Suppressor macrophage treated with lipopolysaccharide for 4 hours (primary cell): ENCODE measurements around the gene TPD52L1.

ENCODE experiments used
- DNase-seq: peaks from one replicate; pipeline ENCODE4 v3.0.0-alpha.2; 2020

The TPD52L1 gene

DNA sequence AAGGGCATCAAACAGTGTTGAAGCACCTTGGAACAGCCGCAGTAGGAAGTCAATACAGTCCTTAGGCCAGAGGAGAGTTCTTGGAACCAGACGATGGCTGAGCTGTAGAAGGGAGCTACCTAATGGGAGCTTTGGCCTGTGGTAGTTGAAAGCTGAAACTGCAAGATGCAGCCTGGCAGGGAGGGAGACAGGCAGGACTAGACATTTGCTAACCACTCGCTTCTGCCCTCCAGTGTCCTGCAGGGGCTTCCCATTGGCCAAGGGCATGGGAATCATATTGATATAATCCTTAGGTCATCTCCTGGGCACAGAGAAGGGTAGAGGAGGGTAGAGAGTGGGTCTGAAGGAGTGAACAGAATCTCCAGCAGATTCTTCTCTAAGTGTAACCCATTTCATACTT lies 60.4 kb downstream of the TPD52L1 start:
- DNase-seq = no peak

DNA sequence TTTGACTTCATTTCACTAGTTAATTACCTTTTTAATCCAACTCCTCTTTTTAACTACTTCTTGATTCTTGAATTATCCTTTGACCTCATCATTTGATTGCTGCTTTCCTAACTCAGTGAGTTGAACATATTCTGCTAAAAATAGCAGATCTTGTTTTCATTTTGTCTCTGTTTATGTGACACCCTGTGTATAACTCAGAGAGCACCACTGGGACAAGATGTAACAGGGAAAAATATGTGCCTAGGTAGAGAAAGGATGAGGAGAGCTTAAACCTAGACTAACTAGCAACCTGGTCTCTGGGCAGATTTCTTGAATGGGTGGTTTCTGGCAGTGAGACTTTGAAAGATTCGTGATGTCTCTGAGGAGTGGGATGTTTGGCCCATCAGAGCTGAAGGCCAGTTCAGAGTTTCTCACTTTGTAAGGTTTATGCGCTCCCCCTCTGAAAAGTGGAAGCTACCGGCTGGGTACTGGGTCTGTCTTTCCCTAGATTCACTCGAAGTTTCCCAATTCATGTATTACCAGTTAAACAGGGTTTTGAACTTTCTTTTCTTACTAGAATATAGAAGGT lies 61.8 kb downstream of the TPD52L1 start:
- no peak for DNase-seq

DNA sequence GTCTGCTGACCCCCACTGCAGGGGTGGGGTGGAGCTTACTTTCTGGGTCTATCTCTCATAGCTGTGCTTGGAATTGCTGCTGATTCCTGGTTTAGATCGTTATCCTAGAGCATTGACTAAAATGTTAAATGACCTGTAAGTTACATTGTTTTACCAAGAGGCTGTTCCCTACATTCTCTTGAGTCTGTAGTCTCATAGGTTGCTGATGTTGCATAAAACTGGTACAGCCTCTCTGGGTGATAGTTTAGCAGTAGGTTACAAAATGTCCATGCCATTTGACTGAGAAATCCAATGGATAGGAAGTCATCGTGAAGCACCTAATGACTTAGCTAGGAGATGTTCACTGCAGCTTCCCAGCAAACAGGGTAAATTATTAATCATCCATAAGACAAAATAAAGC lies 62.4 kb downstream of the TPD52L1 start:
- no peak for DNase-seq

DNA sequence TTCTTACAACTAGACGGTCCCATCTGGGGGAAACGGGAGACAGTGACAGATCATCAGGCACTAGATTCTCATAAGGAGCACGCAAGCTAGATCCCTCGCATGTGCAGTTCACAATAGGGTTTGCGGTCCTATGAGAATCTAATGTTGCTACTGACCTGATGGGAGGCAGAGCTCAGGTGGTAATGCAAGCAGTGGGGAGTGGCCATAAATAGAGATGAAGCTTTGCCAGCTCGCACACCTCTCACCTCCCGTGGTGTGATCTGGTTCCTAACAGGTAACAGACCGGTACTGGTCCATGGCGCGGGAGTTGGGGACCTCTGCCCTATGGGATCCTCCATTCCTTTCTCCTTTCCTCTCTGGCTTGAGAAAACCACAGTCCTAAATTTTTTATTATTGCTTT lies 63.8 kb downstream of the TPD52L1 start:
- no peak for DNase-seq

DNA sequence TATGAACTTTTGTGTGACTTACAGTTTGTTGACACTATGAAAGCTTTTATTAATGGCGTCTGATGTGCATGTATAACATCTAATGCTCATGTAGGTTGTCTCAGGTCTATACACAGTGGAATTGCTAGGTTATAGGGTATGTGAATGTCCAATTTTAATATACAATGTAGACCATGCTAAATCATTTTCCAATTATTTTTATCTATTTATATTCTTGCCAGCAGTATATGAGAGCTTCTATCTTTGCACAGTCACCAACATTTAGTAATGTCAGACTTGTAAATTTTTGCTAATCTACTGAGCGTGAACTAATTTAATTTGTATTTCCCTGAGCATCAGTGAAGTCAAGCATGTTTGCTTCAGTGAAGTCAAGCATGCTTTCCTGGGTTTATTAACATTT lies 64.4 kb downstream of the TPD52L1 start:
- no peak for DNase-seq

DNA sequence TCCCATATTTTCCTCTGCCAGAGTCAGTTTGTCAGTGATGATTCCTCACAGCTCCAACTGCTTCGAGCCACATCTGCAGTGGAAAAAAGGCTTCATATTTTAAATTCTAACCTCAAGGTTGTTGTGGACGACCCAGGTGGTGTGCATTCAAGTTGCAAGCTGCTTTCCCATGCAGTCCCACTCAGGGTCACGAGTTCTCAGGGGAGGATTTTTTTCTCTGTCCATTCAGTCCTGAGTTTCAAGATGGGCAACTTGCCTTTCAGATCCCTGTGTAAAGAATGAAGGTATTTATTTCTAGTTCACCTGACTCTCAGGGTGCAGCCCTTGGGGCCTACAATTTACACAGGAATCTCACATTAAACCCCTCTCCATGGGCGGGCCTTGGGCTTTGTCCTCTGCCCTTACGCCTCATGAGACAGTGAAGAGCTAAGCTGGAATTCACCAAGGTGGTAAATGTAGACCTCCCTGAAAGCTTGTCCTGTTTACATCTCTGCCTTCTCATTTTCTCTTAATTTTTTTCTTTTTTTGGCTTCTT lies 65.9 kb downstream of the TPD52L1 start:
- no peak for DNase-seq

DNA sequence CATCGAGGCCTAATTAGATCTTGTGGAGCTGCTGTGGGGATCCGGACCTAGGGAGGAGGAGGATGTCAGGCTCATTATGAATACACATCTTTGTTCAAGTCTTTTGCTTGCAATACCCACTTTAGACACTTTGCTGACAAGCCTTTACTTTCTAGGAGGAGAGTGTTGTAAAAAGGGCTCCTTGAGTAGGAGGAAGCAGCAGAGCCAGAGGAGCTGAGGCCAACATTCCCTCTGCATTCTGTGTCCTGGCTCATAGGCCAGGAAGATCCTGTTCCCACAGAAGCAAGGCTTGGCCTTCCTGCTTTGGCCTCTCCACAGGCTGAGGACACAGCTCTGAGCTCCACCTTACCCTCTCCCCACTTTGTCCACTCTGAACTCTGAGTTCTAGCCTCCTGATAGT lies 67.1 kb downstream of the TPD52L1 start:
- DNase-seq = no peak

DNA sequence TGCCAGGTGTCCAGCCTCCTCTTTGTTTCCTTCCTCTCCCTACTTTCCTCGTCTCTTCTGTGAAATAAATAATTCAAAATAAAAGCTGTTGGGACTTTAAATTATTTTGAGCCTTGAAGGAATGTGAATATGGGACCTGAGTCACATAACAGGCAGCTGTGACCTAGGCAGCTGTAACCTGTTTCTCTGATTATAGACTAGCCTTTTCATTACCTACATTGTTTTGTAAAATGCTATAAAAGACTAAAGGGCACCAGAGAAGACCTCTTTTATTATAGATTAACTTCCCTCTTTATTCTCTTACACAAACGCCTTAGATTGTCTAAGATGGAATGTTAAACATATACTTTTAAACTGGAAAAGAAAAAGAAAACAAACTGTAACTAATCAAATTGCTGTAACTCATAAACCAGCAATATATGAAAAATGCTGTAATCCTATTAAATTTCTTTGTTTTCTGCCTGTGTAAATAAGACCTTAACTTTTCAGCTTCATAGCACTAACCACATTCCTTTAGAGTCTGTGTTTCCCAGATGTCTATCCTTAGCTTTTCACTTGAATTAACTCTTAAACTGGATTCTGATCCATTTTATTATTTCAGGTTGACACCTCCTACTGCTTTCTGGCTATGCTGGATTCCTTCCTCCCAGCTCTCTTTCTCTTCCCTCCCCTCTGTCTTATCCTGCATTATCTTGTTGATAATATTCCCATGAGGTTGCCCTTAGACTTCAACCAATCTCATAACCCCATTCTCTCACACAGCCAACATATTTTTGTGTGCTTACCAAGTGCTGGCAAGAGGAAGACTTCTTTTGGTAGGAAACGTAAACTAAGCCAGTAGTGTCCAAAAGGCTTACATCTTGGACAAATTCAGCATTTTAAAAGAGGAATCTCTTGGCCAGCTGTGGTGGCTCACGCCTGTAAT lies 69.2 kb downstream of the TPD52L1 start:
- DNase-seq = no peak

DNA sequence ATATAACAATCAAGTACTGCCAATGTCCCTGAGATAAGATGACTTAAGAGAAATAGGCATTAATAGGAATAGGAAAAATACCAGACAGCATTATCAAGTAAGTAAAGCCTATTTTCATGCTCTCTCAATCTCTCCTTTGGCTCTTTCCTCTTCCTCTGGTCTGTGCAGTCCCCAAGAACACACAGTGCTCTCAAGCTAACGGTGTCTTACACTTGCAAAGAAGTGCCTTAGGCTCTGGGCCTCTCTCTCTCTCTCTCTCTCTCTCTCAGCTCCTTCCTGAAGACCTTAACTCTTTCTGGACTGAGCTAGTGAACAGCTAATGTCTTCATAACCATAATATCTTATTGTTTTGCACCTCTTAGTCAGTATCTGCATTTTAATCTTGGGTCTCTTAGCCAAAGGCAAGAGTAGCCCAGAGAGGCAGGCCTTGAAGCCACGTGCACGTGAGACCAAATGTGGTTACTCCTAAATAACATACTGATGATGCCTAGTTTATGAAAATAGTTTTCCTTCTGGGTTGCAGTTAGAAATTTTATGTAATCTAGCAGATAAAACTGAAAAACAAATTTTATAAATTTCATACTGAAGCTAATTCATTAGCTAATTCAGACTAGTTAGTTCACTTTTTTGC lies 70.8 kb downstream of the TPD52L1 start:
- DNase-seq = no peak

DNA sequence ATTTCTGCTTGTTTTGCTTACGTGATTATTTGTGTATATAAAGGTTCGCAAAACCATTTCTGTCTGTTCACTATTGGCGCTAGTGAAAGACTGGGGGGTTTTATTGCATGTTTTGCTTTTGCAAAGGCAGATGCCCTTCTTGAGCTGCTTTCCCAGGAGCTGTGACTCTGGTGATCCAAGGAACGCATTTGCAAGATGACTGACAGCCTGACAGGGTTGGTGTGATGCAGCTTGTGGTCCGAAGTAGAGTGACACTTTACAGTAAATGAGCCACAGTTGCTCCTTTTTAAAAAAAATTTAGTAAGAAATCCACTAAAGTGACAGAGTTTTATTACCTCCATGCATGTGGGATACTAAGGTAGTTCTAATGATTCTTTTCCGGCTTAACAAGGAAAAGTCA lies 73.7 kb downstream of the TPD52L1 start:
- DNase-seq = no peak

DNA sequence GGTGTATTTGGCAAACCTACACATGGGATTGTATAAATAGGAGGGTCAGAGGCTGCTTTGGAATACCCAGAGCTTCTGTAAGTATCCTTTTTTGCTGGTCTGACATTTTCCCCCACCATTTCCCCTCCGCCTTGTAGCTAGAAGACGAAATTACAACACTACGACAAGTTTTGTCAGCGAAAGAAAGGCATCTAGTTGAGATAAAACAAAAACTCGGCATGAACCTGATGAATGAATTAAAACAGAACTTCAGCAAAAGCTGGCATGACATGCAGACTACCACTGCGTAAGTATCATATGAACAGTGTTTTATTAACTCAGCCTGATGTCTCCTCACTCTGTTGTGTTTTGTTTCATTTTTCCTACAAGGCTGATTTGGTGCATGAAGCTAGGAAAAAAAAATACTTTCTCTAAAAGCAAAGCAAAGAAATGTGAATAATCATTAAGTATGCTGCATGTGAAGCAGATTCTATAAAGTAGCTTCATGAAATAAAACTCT lies 75.5 kb downstream of the TPD52L1 start:
- DNase-seq = no peak

DNA sequence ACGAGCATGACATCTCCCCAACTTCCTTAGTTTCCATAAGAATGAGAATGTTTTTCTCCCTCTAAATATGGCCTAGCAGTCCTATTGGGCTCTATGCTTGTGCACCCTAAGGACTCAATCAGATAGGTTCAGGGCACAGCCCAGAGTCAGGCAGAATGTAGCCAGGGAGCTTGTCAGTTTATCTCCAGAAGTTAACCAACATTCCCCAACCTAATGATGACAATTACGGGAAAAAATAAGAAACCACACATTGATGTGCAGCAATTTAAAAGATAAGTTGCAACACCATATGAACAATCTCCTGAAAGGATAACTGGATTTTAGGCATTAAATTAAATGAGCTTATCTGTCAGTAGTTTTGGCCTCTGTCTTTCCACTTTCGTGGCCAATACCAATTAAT lies 77.1 kb downstream of the TPD52L1 start:
- no peak for DNase-seq

DNA sequence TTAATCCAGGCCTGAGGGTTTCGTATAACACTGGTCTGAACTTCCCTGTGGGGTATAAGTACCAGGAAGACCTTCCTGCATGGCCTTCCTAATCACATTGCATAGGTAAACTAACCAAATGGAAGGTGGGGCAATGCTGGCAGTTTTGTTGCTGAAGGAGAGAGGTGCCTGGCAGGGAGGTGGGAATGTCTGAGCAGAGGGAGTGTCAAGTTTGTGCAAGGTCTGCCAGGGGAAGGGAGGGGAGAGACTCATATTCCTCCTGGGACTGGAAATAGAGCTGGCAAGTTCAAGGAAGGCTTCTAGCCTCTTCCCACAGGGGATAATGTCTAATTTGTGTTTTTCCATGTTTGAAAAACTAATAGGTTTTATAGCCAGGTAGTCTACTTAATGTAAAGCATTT lies 77.6 kb downstream of the TPD52L1 start:
- DNase-seq = no peak

DNA sequence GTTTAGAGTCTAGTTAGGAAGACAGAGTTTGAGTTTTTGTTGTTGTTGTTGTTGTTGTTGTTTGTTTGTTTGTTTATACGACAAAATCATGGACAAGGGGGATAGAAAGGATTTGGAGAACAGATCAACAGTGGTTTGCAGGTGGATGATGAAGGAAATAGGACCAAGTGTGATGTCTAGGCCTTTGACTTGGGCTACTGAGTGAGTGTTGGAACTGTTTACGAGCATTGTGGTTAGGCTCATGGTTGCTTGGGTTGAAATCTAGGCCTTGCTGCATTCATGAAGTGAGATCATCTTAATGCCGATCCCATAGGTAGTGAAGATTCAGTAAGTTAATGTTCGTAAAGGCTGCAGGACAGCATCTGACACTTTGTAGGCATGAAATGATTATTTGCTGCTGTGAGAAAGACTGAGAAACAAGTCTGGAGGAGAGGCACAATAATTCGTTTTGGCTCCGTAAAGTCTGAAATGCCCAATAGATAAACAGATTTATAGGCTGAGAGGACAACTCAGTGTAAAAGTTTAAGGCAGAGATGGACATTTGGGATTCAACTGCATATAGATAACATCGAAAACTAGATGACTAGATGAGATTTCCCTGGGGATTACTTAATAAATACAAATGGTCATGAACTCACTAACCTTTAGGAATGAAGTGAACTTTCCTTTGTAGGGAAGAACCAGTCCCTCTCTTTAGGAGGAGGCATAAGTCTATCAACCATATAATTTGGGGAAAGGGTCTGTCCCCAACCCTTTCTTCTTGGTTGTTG lies 78.2 kb downstream of the TPD52L1 start:
- DNase-seq = no peak

DNA sequence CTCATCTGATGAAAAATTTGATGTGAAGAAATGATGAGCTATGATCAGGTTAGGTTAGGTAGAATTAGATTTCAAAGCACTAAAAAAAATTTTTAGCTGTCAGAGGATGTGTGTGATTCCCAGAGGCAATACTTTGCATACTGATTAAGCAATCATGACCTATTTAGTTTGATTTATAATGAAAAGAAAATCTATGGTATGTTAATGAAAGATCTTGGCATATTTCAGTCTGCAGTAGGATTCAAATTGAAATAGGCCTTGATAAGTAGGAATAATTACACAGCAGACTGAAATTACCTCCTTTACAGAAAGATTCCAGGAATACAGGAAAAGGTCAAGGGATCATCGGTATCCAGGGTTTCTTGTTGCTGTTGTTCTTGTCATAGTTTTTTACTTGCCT lies 78.9 kb downstream of the TPD52L1 start:
- no peak for DNase-seq

DNA sequence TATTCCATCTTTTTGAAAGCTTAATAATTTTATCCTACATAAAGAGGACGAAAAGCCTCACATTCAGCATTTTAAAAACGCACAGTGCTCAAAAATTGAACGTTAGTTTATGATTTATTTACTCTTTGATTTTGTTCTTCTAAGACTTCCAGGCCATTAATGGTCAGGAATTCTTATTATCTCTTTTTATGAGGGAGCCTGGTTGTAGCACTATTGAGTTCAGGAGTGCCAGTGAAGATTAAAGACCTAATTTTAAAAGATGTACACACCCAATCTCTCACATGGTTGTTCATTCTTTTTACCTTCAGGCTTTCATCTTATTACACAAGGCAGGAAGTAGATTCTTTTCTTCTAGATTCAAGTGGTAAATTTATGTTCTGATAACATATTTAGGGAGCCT lies 79.6 kb downstream of the TPD52L1 start:
- no peak for DNase-seq

DNA sequence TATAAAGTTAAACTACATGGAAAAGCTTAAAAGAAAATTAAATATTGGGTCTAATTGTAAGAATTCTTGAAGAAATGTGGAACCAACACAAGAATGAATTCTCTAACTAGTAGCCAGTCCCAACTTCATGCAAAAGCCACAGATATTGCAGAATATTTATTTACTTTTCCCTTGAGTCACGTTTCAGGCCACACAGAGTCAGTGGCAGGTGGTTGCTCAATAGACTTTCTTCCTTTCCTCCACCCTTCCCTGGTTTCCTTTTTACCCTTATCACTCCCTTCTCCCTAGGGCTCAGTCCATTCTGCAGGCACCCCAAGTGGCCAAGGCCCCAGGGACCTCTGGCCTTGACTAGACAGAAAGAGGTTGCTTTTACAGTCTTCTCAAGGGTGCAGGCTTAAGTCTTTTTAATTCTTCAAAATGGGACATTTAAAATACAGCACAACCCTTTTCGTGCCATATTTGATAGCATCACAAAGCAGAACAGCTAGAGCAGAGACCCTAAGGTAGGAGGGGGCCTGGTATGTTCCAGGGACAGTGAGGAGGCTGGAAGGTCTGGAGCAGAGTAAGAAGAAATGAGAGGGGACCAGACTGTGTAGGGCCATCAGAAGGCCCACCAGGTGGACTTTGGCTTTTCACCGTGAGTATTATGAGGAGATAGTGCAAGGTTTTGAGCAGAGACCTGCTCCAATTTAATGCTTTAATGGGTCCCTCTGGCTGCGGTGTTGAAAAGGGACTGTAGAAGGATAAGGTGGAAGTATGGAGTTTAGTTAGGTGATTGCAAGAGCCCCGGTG lies 83.2 kb downstream of the TPD52L1 start:
- DNase-seq = no peak

DNA sequence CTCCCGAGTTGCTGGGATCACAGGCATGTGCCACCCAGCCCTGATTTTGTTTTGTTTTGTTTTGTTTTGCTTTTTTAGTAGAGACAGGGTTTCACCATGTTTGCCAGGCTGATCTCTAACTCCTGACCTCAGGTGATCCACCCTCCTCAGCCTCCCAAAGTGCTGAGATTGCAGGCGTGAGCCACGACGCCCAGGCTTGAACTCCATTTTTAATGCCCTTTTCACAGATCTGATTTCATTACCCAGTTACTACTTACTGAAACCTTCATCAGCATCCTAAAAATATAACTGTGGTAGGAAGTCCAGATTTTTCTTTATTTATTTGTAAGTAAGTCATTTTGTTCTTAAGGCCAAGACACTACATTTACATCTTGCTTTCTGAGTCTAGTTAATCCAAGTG lies 84.2 kb downstream of the TPD52L1 start:
- no peak for DNase-seq

DNA sequence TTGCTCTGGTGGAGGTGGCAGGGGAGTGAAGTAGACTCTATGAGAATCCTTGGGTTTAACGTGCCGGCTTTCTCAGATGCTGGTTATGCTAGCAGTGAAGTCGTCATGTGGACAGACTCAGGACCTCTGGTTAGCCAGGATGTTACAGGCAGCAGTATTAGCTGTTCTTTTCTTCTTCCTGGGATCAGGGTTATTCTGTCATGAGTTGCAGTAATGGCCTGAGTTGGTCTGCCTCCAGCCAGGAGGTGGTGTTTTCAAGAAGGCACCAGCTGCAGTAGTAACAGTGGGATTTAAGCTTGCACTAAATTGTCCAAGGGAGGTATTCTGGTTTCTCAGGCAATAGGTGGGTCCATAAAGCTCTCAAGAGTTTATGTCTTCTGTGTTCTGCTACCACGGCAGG lies 91.5 kb downstream of the TPD52L1 start:
- no peak for DNase-seq

DNA sequence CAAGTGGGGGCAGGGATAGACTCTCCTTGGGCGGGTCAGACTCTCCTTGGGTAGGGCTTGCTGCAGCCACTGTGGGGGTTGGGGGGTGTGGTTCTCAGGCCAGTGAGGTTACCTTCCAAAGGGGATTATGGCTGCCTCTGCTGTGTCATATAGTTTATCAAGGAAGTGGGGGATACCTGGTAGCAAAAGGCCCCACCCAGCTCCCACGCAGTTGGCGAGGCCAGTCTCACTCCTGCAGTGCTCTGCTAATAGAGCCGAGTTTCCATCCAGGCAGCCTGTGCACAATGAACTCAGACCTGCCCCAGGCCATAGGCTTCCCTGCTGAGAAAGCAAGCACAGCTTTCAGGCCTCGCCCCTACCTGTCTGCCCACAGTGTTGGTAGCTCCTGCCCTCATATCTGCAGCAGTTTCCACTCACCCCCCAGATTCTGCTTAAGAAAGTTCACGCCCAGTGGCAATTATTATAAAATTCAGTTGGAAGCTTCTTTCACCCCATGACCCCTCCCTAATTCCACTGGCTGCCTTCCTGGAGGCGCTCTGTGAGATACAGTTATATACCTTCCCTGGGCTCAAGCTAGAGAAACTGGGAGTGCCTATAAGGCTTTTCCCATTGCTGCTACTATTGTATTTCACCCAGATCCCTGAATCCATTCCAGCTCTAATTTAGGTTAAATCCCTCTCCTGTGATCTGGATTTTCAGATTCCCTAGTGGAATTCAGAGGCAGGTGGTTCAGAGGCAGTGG lies 92.1 kb downstream of the TPD52L1 start:
- DNase-seq = no peak

DNA sequence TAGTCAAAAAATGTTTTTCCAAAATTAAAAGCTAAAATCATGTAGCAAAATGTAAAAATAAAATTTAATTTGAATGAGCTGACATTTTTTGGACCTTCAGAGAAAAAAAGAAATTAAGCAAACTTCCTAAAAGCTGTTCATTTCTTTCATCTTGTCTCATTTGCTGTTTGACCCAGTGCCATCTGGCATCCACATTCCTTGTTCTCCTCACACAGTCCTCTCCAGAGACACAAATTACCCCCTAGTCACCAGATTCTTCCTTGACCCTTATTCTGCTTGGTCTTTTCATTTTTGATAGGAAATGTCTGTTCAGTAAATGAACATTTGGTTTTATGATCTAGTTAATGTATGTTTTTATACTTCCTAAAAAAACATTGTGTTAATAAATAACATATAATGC lies 93.0 kb downstream of the TPD52L1 start:
- DNase-seq = no peak
